Naive thymus-derived CD8-positive, alpha-beta T cell (primary cell): ENCODE results near the gene TEX19. TPM values are rescaled to one million over a fixed set of nuclear protein-coding genes. Genes with fewer than 3 reads are reported as not detected.
"Not testable (repeated sequence)": the region's sequence is repeated elsewhere in the genome, so short reads cannot be mapped to it uniquely, and the experiment has no call there.

Experiments
- ATAC-seq, 2 donors: fragments of 150-1000 bp; cut with Tn5 transposase in 1 of 2; sonication (Bioruptor Pico), chemical (Tn5 transposase) in 1 of 2; 1 replicate in 1 of 2; 2 replicates in 1 of 2; pipeline ENCODE4 v1.10.0; 2021; ENCODE audit warnings: mild to moderate bottlenecking in 2 of 2, moderate library complexity in 2 of 2
- POLR2A ChIA-PET: fragments of 350-600 bp; sonication (Branson Sonifier 250); formaldehyde crosslinking; loops from one replicate; lab custom pipeline; 2021; ENCODE audit warnings: antibody characterized with exemption; lab: Charles Lee
- DNase-seq, 10 donors: peaks; one replicate each; pipeline versions ENCODE4 v3.0.0 to v3.0.0-alpha.2; 2020 to 2022
- H3K27ac Mint-ChIP-seq, 10 donors: one replicate each; pipeline ENCODE4 v1.8.0; 2020 to 2022; ENCODE audit warnings: mild to moderate bottlenecking in 10 of 10, mixed read lengths in 10 of 10, moderate library complexity in 4 of 10, inconsistent platforms in 1 of 10
- H3K27me3 Mint-ChIP-seq, 5 donors: one replicate each; pipeline ENCODE4 v1.8.0; 2021 to 2022; ENCODE audit warnings: mixed read lengths in 5 of 5
- H3K36me3 Mint-ChIP-seq, 3 donors: one replicate each; pipeline ENCODE4 v1.8.0; 2020 to 2022; ENCODE audit warnings: mixed read lengths in 3 of 3, mild to moderate bottlenecking in 2 of 3, inconsistent platforms in 1 of 3
- H3K4me1 Mint-ChIP-seq, 4 donors: one replicate each; pipeline ENCODE4 v1.8.0; 2021 to 2022; ENCODE audit warnings: mixed read lengths in 4 of 4
- H3K4me3 Mint-ChIP-seq, 10 donors: one replicate each; pipeline ENCODE4 v1.8.0; 2020 to 2022; ENCODE audit warnings: mild to moderate bottlenecking in 10 of 10, mixed read lengths in 10 of 10, moderate library complexity in 6 of 10, inconsistent platforms in 1 of 10
- H3K9me3 Mint-ChIP-seq, 9 donors: one replicate each; pipeline ENCODE4 v1.8.0; 2020 to 2022; ENCODE audit warnings: mixed read lengths in 9 of 9, mild to moderate bottlenecking in 3 of 9, inconsistent platforms in 1 of 9, moderate library complexity in 1 of 9
- polyA plus RNA-seq, 3 donors: library from polyadenylated mRNA; unstranded; fragments of 300-500 nt; fragmentation: Illumina TruSeq; gene quantifications; one replicate each; pipeline ENCODE4 v1.2.3, GENCODE V29; 2021
- total RNA-seq, 8 experiments: library from RNA in 2 of 8; stranded (reverse) in 2 of 8; gene quantifications; one replicate each; pipeline ENCODE4 v1.2.3 and lab custom pipeline; 2021 to 2026

The TEX19 gene
- total and polyA plus RNA-seq, 5 experiments from 2014 or later = not detected

GRCh38 chr17:82345151-82345976 lies 13.7 kb upstream of the TEX19 start:
- POLR2A ChIA-PET = no interaction called here
- ATAC-seq = no peak

GRCh38 chr17:82346342-82347300 lies 12.4 kb upstream of the TEX19 start:
- Mint-ChIP-seq H3K27me3 (peaks cover 0 to 12% (median 7%) of the 10 kb centered on the region in 5 donors), H3K4me1 (peaks cover 6 to 9% (median 8%) of the 10 kb centered on the region in 4 donors), H3K4me3 (peak overlapping the region in 3 of 10 donors; percentile 26 to 52 (median 48)), H3K27ac (peak overlapping the region in 1 of 10 donors; percentile 29), H3K36me3 (no peaks in the 10 kb centered on the region), H3K9me3 (no peaks in the 10 kb centered on the region)
- peak; percentile 30 to 40 for ATAC-seq
- POLR2A ChIA-PET = no interaction called here
- DNase-seq = no peak

More at GRCh38 chr17:82345151-82345976, 13.7 kb upstream of the TEX19 start:
- Mint-ChIP-seq H3K27me3 (peaks cover 0 to 10% (median 7%) of the 10 kb centered on the region in 5 donors), H3K4me1 (peaks cover 6 to 11% (median 8%) of the 10 kb centered on the region in 4 donors), H3K9me3 (peaks cover 0 to 3% (median 0%) of the 10 kb centered on the region in 9 donors), H3K27ac (no peak overlapping the region), H3K4me3 (no peak overlapping the region), H3K36me3 (no peaks in the 10 kb centered on the region)
- no peak for DNase-seq

- H3K9me3 Mint-ChIP-seq, POLR2A ChIA-PET, ATAC-seq, H3K36me3 Mint-ChIP-seq, DNase-seq: not testable (repeated sequence)
- peaks cover 0 to 12% (median 7%) of the 10 kb centered on the region in 5 donors for H3K27me3 Mint-ChIP-seq
- peak overlapping the region in 1 of 10 donors; percentile 39 for H3K4me3 Mint-ChIP-seq
- H3K27ac Mint-ChIP-seq = peak overlapping the region in 1 of 10 donors; percentile 52
- peaks cover 9 to 12% (median 10%) of the 10 kb centered on the region in 4 donors for H3K4me1 Mint-ChIP-seq
These were observed 11.1 kb upstream of the TEX19 start for GRCh38 chr17:82347994-82348393.

- H3K36me3 Mint-ChIP-seq = no peaks in the 10 kb centered on the region
- peaks cover 9 to 12% (median 10%) of the 10 kb centered on the region in 4 donors for H3K4me1 Mint-ChIP-seq
- DNase-seq (no peak), ATAC-seq (no peak)
- POLR2A ChIA-PET = no interaction called here
- no peaks in the 10 kb centered on the region for H3K9me3 Mint-ChIP-seq
- no peak overlapping the region for H3K4me3 Mint-ChIP-seq
- peaks cover 0 to 12% (median 7%) of the 10 kb centered on the region in 5 donors for H3K27me3 Mint-ChIP-seq
- H3K27ac Mint-ChIP-seq = no peak overlapping the region
These were observed 10.6 kb upstream of the TEX19 start for GRCh38 chr17:82348434-82348833.

- Mint-ChIP-seq H3K27me3 (peaks cover 0 to 12% (median 7%) of the 10 kb centered on the region in 5 donors), H3K4me1 (peaks cover 9 to 12% (median 10%) of the 10 kb centered on the region in 4 donors), H3K9me3 (no peaks in the 10 kb centered on the region), H3K27ac (no peak overlapping the region), H3K36me3 (no peaks in the 10 kb centered on the region), H3K4me3 (no peak overlapping the region)
- POLR2A ChIA-PET = no interaction called here
- DNase-seq (no peak), ATAC-seq (no peak)
These were observed 10.2 kb upstream of the TEX19 start for GRCh38 chr17:82348866-82349265.

GRCh38 chr17:82349287-82349701 lies 9.8 kb upstream of the TEX19 start:
- Mint-ChIP-seq H3K36me3 (no peaks in the 10 kb centered on the region), H3K27ac (no peak overlapping the region)
- POLR2A ChIA-PET = no interaction called here

GRCh38 chr17:82350182-82351030 lies 8.6 kb upstream of the TEX19 start:
- Mint-ChIP-seq H3K4me1 (peaks cover 9 to 12% (median 9%) of the 10 kb centered on the region in 4 donors), H3K36me3 (no peaks in the 10 kb centered on the region), H3K27ac (peak overlapping the region in 1 of 10 donors; percentile 44), H3K27me3 (peaks cover 0 to 13% (median 7%) of the 10 kb centered on the region in 5 donors), H3K9me3 (no peaks in the 10 kb centered on the region), H3K4me3 (no peak overlapping the region)
- ATAC-seq (no peak), DNase-seq (peak in 1 of 10 donors; percentile 21)
- POLR2A ChIA-PET = no interaction called here

More at GRCh38 chr17:82349287-82349701, 9.8 kb upstream of the TEX19 start:
- Mint-ChIP-seq H3K4me3 (no peak overlapping the region), H3K4me1 (peaks cover 9 to 12% (median 10%) of the 10 kb centered on the region in 4 donors), H3K27me3 (peaks cover 0 to 12% (median 7%) of the 10 kb centered on the region in 5 donors), H3K9me3 (no peaks in the 10 kb centered on the region)
- DNase-seq (no peak), ATAC-seq (no peak)

- peak overlapping the region in 3 of 10 donors; percentile 15 to 24 (median 22) for H3K27ac Mint-ChIP-seq
These were observed 7.8 kb upstream of the TEX19 start for GRCh38 chr17:82351254-82351712.

GRCh38 chr17:82351713-82352488 lies 7.1 kb upstream of the TEX19 start:
- POLR2A ChIA-PET = interaction anchor here (0.5 to 1.1 kb wide), 5 partner anchors 26 to 359 kb away, joined by 3 to 5 read pairs (median 3); partner anchors contain the start of gene CD7
- peak; percentile 93 to 97 for ATAC-seq
- peaks cover 0 to 18% (median 3%) of the 10 kb centered on the region in 5 donors for H3K27me3 Mint-ChIP-seq
- H3K4me3 Mint-ChIP-seq = no peak overlapping the region
- no peaks in the 10 kb centered on the region for H3K9me3 Mint-ChIP-seq
- H3K36me3 Mint-ChIP-seq = no peaks in the 10 kb centered on the region
- peak; percentile 68 to 89 (median 78) for DNase-seq
- H3K27ac Mint-ChIP-seq = peak overlapping the region in 1 of 10 donors; percentile 22
- peaks cover 2 to 5% (median 2%) of the 10 kb centered on the region in 4 donors for H3K4me1 Mint-ChIP-seq

More at GRCh38 chr17:82351254-82351712, 7.8 kb upstream of the TEX19 start:
- POLR2A ChIA-PET = interaction anchor here (0.5 to 1.0 kb wide), 2 partner anchors 66 to 360 kb away, joined by 3 to 5 read pairs; no protein-coding TSS in a partner anchor
- DNase-seq (no peak), ATAC-seq (no peak)
- Mint-ChIP-seq H3K9me3 (no peaks in the 10 kb centered on the region), H3K4me1 (peaks cover 7 to 10% (median 8%) of the 10 kb centered on the region in 4 donors), H3K4me3 (no peak overlapping the region), H3K36me3 (no peaks in the 10 kb centered on the region), H3K27me3 (peaks cover 0 to 17% (median 6%) of the 10 kb centered on the region in 5 donors)

GRCh38 chr17:82353484-82353883 lies 5.6 kb upstream of the TEX19 start:
- H3K36me3 Mint-ChIP-seq = no peaks in the 10 kb centered on the region
- no peak for DNase-seq
- H3K27ac Mint-ChIP-seq = no peak overlapping the region
- no peaks in the 10 kb centered on the region for H3K9me3 Mint-ChIP-seq
- POLR2A ChIA-PET = no interaction called here
- peaks cover 4 to 10% (median 5%) of the 10 kb centered on the region in 4 donors for H3K4me1 Mint-ChIP-seq
- no peak for ATAC-seq
- H3K4me3 Mint-ChIP-seq = no peak overlapping the region
- peaks cover 3 to 22% (median 7%) of the 10 kb centered on the region in 5 donors for H3K27me3 Mint-ChIP-seq

- Mint-ChIP-seq H3K36me3 (no peaks in the 10 kb centered on the region), H3K9me3 (no peaks in the 10 kb centered on the region), H3K27me3 (peaks cover 0 to 24% (median 10%) of the 10 kb centered on the region in 5 donors), H3K4me3 (no peak overlapping the region), H3K27ac (no peak overlapping the region), H3K4me1 (peaks cover 6 to 13% (median 7%) of the 10 kb centered on the region in 4 donors)
- no peak for ATAC-seq
- no peak for DNase-seq
- POLR2A ChIA-PET = no interaction called here
These were observed 4.2 kb upstream of the TEX19 start for GRCh38 chr17:82354804-82355308.
